KOPT-K1 (cell line): Measurements from ENCODE around the gene PLCB4.
"Not testable (repeated sequence)": the region's sequence is repeated elsewhere in the genome, so short reads cannot be mapped to it uniquely, and the experiment has no call there.

ENCODE experiments used
- H3K27ac ChIP-seq: fragments of 200-600 bp; sonication (generic); 2 replicates; pipeline ENCODE4 v1.5.1; 2016; ENCODE audit warnings: antibody characterized with exemption, mild to moderate bottlenecking, low read depth, low read length; ENCODE audit not compliant: poor library complexity, severe bottlenecking
- H3K36me3 ChIP-seq: fragments of 200-600 bp; sonication (generic); 2 replicates; pipeline ENCODE4 v1.5.1; 2017; ENCODE audit warnings: antibody characterized with exemption, mild to moderate bottlenecking, low read length, moderate library complexity; ENCODE audit not compliant: insufficient read depth
- H3K9me3 ChIP-seq: fragments of 200-600 bp; sonication (generic); 2 replicates; pipeline ENCODE4 v1.5.1; 2017; ENCODE audit warnings: antibody characterized with exemption, low read length, mild to moderate bottlenecking; ENCODE audit not compliant: insufficient read depth, poor library complexity, severe bottlenecking

Gene PLCB4

DNA sequence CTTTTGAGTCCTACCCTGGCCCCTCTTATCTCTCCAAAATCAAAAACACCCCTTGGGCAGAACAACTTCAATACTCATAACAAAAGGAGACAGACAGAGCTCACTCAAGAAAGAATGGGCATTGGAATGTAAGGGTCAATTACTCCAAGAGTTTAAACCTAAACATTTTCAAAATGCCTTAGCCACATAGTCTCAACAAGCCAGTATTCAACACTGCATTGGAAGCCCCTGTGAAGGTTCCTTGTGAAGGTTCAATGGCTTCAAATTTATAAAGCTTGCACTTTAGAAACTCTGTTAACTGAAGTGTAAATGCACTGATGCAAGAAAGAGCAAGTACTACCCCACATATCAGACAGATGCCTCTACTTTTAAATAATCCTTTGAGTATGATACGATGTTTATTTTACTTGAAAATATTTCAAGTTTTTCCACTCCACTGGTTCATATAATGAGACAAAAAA, 306.4 kb downstream of the PLCB4 start:
- Histone ChIP-seq H3K9me3 (no peaks in the 10 kb centered on the region), H3K27ac (no peak overlapping the region)

DNA sequence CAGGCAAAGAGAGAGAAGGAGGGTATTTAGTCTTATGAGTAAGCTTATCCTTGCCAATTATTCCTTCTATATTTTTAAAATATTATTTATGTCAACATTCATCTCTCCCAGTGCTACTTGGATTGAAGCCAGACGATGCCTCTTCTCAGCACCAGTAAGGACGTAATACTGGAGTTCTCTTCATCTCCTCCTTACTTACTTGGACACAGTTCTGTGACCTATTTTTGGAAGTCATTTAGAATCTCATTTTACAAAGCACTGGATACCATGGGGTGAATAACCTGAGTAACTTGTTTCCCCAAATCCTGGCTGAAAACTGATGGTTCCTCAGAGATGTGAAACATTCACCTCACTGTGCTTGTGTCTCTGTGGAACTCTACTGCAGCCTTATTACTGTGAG, 308.1 kb downstream of the PLCB4 start:
- Histone ChIP-seq H3K36me3 (no peaks in the 10 kb centered on the region), H3K9me3 (no peaks in the 10 kb centered on the region), H3K27ac (no peak overlapping the region)

More for the DNA sequence above, 306.4 kb downstream of the PLCB4 start:
- no peaks in the 10 kb centered on the region for H3K36me3 ChIP-seq

DNA sequence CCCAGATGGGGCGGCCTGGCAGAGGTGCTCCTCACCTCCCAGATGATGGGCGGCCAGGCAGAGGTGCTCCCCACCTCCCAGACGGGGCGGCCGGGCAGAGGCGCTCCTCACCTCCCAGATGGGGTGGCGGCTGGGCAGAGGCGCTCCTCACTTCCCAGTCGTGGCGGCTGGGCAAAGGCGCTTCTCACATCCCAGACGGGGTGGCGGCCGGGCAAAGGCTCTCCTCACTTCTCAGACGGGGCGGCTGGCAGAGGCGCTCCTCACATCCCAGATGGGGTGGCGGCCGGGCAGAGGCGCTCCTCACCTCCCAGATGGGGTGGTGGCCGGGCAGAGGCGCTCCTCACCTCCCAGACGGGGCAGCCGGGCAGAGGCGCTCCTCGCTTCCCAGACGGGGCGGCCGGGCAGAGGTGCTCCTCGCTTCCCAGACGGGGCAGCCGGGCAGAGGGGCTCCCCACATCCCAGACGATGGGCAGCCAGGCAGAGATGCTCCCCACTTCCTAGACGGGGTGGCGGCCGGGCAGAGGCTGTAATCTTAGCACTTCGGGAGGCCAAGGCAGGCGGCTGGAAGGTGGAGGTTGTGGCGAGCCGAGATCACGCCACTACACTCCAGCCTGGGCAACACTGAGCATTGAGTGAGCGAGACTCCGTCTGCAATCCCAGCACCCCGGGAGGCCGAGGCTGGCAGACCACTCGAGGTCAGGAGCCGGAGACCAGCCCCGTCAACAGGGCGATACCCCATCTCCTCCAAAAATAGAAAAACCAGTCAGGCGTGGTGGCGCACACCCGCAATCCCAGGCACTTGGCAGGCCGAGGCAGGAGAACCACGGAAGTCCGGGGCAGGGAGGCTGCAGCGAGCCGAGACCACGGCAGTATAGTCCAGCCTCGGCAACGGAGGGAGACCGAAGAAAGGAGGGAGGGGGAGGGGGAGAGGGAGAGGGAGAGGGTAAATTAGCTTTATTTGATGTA, 316.7 kb downstream of the PLCB4 start:
- H3K27ac ChIP-seq, H3K36me3 ChIP-seq, H3K9me3 ChIP-seq: not testable (repeated sequence)

DNA sequence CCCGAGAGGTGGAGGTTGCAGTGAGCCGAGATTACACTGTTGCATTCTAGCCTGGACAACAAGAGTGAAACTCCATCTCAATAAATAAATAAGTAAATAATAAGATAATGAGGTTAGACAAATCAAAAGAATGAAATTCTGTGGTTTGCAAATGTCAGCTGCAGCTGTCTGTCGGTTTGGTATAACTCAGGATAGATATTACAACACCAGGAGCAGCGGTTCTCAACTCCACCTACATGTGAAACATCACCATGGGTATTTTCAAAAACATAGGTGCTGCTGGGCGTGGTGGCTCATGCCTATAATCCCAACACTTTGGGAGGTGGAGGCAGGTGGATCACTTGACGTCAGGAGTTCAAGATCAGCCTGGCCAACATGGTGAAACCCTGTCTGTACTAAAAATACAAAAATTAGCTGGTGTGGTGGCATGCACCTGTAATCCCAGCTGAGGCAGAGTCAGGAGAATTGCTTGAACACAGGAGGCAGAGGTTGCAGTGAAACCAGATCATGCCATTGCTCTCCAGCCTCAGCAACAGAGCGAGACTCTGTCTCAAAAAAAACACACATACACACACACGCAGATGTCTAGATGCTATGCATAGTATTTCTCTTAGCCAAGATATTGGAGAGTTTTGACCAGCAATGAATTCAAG, 319.4 kb downstream of the PLCB4 start:
- Histone ChIP-seq H3K27ac (no peak overlapping the region), H3K36me3 (no peaks in the 10 kb centered on the region)

DNA sequence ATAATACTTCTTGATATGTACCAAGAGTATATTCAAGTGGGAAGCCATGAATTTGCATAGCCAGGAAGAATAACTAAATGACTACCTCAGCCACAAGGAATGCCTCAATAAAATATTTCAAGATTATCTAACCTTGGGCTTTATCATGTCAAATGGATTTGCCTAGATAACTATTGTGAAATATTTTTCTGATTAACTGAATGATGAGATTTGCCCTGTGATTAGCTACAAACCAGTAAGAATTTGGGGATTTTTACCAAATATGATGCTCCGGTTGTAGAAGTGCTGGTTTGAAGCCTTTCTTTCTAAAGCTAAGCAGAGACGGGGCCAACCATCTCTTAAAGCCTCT, 319.9 kb downstream of the PLCB4 start:
- H3K9me3 ChIP-seq: peaks cover 8% of the 10 kb centered on the region
- no peaks in the 10 kb centered on the region for H3K36me3 ChIP-seq
- no peak overlapping the region for H3K27ac ChIP-seq

More for the DNA sequence above, 319.4 kb downstream of the PLCB4 start:
- H3K9me3 ChIP-seq: peaks cover 8% of the 10 kb centered on the region

DNA sequence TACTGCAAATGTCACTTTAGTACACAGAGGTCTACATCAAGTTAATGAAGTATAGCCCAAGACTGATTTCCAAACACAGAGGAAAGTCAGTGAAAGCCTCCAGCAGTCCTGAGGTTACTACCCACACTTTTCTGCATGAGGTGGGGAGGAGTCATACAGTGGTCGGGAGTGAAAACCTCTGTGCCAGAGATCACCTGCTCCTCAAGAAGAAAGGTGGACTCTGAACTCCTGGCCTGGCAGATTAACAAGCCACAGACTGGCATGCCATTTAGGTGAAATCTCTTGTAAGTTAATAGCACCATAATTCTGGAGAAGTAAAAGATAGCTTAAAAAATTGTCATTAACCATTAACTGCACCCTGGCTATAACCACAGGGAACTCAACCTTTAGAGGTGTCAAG, 320.5 kb downstream of the PLCB4 start:
- Histone ChIP-seq H3K36me3 (no peaks in the 10 kb centered on the region), H3K27ac (no peak overlapping the region), H3K9me3 (peaks cover 8% of the 10 kb centered on the region)

DNA sequence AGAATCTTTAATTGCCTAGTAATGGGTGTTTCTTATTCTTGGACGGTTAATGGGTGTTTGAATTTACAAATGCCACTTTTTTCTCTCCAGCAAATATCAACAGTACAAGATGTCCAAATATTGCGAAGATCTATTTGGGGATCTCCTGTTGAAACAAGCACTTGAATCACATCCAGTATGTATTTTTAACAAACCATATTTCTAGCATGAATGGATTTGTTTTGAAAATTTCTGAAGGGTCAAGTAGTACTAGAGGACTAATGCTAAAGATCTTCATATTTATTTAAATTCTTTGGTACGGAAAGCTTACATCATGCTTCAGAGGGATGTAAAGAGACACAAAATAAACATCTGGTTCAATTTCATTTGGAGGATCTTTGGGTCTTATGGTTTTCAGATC, 321.6 kb downstream of the PLCB4 start:
- no peak overlapping the region for H3K27ac ChIP-seq
- no peaks in the 10 kb centered on the region for H3K36me3 ChIP-seq
- peaks cover 8% of the 10 kb centered on the region for H3K9me3 ChIP-seq

DNA sequence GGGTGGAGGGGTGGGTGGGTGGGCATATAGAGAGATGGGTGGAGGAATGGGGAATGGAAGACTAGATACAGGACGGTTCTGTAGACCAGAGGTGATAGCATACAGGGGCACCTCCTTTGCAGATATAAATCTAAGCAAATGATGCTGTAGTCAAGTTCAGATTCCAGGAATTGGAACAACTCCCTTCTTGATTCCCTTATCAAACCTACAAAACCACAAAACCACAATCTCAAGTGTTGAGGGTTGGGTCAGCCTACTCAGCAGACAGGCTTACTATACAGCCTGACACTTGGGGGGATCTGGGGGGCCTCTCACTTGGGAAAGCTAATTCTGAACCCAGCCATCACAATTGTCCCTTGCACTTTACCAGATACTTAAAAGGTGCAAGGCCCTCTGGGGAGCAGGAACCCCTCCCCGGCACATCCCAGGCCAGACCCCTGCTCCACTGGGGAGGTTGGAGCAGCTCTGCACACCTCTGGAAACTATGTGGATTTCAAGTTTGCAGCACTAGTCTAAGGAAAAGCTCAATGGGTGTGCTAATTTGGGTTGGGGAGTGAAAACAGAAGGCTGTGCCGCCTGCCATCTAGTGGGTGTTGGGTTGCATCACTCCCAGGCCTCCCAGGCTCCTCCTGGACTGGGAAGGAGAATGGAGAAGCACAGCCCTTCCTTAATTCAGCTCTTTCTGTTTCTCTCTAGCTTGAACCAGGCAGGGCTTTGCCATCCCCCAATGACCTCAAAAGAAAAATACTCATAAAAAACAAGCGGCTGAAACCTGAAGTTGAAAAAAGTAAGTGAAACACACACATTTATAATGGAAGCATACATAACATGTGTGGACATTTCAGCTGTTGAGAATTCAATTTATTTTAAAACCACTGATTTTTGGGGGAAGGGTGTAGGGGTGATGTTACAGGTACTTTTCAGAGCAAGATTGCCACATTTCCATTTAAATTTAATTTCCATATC, 324.3 kb downstream of the PLCB4 start:
- H3K9me3 ChIP-seq: no peaks in the 10 kb centered on the region
- no peaks in the 10 kb centered on the region for H3K36me3 ChIP-seq
- H3K27ac ChIP-seq: no peak overlapping the region

DNA sequence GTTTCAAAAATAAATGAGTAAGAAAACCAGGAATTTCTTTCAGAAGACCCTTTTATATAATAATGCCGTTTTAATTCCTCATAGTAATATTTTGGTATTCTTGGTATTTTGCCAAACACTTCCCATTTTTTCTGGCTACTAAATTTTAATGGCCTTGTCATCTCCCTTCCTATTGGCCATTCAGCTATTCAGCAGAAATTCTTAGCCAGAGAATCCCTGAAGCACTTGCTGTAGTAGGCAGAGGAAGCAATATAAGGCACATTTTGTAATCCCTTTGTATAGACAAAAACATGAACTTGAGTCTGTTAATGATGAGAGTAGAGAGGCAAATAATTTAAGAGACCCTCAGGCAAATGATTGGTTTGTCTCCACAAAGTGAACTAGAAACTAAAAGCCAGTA, 327.1 kb downstream of the PLCB4 start:
- no peaks in the 10 kb centered on the region for H3K9me3 ChIP-seq
- H3K27ac ChIP-seq: no peak overlapping the region
- no peaks in the 10 kb centered on the region for H3K36me3 ChIP-seq

DNA sequence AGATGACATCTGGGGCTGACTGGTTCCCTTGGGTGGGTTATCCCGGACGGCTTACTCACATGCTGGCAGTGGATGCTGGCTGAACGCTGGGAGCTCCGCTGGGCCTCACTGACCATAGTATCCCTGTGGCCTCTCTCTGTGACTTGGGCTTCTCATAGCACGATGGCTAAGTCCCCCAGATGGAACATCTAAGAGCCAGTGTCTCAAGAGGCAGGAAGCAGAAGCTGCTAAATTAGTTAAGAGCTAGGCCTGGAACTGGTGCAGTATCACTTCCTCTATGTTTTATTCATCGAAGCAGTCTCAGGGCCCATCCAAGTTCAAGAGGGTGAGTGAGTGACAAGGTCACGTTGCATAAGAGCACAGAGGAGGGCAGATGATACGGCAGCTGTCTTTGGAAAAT, 329.0 kb downstream of the PLCB4 start:
- H3K9me3 ChIP-seq: no peaks in the 10 kb centered on the region

DNA sequence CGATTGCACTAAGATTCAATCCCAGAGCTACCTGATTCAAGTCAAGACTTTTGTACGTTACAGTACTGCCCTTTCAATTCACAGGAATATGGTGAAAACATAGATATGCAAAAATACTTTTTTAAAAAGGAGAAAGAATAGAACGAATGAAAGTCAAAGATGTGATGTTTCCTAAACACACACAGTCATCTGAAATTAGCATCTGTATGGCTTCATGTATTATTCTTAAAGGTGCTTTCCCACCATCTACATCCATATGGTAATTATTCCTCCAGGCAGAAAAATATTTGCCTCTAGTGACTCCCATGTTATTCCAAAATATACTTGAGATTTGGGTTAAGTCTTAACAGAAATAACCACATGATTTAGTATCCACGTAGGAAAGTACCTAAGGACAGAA, 330.0 kb downstream of the PLCB4 start:
- Histone ChIP-seq H3K27ac (no peak overlapping the region), H3K36me3 (no peaks in the 10 kb centered on the region), H3K9me3 (no peaks in the 10 kb centered on the region)

More for the DNA sequence above, 329.0 kb downstream of the PLCB4 start:
- Histone ChIP-seq H3K36me3 (no peaks in the 10 kb centered on the region), H3K27ac (no peak overlapping the region)

DNA sequence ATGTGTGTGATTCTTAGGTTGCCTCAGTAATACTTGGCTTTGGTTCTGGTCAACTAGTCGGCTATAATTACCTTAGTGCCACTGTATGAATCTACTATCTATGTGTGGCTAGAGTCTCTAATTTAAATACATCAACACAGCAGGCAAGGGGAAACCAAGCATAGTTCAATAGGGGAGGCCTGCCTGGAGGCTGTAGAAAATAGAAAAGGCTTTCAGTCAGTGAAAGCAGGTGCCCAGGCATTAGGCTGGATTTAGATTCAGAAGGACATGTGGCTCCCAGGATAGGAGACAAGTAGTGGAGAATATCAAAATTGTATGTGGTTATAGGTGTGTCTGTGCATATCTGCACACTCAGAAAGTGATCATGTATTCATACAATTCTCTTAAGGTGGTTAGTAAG, 330.4 kb downstream of the PLCB4 start:
- Histone ChIP-seq H3K27ac (no peak overlapping the region), H3K9me3 (no peaks in the 10 kb centered on the region), H3K36me3 (no peaks in the 10 kb centered on the region)

DNA sequence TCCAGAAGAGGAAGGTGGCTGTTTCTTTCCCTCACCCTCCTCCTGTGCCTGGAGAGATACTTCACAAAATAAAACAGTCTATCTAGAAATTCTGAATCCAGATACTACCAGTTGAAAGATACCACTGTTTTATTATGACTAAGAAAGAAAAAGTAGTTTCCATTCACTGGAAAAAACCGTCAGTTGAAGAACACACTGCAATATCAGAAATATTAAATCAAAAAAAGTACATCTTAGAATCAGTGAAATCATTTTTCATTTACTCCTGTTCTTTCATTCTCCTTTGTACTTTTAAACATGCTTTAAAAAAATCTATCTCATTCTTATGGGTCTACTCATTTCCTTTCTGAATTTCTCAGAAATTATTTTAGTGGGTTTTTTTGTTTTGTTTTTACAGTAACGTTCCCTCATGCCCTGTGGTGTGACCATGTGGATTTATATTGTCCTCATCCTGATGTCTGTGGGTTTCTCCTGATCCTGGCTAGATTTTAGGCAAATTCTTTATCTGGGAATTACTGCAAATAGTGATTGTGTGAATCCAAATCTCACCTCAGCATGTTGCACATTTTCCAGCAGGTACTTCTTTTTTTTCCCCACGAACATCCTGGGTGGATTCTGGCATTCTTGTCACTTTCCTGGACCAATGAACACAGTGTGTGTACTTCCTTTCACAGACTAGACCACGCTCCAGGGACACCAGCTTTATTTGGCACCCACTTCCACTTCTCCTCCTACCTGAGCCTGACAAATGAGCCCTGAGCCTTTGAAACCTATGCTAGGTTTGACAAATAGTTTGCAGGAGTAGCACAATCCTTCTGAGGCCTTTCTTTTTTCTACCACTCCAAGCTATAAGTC, 331.5 kb downstream of the PLCB4 start:
- H3K36me3 ChIP-seq: no peaks in the 10 kb centered on the region

DNA sequence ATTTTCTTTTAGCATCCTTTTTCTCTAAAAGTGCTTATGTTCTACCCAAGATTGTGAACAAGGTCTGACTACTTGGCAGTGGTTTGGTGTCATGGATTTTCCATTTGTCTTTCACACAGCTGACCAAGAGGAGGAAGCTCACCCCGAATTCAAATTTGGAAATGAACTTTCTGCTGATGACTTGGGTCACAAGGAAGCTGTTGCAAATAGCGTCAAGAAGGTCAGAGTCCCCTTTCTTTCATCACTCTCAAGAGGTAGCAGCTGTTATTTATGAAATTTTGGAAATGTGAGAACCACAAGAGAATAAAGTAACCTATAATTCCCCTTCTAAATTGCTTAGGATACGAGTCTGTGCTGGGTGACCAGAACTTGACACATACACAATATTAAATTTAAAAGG, 332.5 kb downstream of the PLCB4 start:
- Histone ChIP-seq H3K36me3 (no peaks in the 10 kb centered on the region), H3K9me3 (no peaks in the 10 kb centered on the region), H3K27ac (no peak overlapping the region)

More for the DNA sequence above, 331.5 kb downstream of the PLCB4 start:
- Histone ChIP-seq H3K27ac (no peak overlapping the region), H3K9me3 (no peaks in the 10 kb centered on the region)
